ENCODE measurements around the gene KCNB1.

DNA sequence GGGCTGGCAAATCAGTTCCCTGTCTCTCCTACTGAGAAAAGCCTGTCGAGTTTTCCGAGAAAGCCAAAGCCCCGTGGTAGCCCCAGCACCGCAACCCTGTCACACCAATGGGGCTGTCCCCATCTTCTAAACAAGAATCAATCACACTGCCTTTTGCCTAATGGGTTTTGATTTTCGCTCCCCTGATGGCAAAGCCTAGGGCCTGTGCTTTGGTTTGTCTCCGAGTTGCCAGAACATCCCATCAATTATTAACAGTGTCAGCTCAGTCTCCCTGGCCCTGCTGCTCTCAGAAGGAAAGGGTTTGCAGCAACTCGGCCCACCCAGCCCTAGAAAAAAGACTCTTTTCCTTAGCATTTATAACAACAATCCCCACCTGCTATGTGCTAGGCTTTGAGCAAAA is 4.2 kb downstream of the KCNB1 start:
- TF ChIP-seq, protein P1, sequence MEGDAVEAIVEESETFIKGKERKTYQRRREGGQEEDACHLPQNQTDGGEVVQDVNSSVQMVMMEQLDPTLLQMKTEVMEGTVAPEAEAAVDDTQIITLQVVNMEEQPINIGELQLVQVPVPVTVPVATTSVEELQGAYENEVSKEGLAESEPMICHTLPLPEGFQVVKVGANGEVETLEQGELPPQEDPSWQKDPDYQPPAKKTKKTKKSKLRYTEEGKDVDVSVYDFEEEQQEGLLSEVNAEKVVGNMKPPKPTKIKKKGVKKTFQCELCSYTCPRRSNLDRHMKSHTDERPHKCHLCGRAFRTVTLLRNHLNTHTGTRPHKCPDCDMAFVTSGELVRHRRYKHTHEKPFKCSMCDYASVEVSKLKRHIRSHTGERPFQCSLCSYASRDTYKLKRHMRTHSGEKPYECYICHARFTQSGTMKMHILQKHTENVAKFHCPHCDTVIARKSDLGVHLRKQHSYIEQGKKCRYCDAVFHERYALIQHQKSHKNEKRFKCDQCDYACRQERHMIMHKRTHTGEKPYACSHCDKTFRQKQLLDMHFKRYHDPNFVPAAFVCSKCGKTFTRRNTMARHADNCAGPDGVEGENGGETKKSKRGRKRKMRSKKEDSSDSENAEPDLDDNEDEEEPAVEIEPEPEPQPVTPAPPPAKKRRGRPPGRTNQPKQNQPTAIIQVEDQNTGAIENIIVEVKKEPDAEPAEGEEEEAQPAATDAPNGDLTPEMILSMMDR (IDR thresholded peaks at IDR 0.05): no peak
- no peak for TF ChIP-seq POLR2A (IDR thresholded peaks at IDR 0.05)
- TF ChIP-seq POLR2AphosphoS5 (IDR thresholded peaks at IDR 0.05): no peak

Measured in prostate gland (tissue), 2 donors.